ENCODE measurements around the gene SLC35E1.
"Not testable (repeated sequence)": the region's sequence is repeated elsewhere in the genome, so short reads cannot be mapped to it uniquely, and the experiment has no call there.

The SLC35E1 gene

DNA sequence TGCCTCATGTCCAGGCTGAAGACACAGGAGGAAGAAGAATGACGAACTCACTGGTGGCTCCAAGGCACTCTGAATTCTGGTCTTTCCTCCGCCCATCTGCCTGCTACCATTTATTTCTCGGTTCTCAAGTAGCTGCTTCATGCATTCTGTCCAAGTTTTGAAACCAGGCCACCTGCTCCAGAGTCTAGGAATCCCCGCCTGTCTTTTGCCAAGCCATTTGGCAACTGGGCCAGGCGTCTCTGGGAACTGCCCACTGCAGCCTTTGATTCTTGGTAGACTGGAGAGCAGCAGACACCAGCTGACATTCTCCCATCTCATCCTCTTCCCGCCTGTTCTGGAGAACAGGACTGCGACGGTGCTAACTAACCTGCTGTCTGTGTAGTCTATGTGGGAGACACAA, 10.8 kb downstream of the SLC35E1 start:
- FAIRE-seq (no peak), DNase-seq (ENCODE audit: extremely low spot score, insufficient read length, low read depth) (no peak)

DNA sequence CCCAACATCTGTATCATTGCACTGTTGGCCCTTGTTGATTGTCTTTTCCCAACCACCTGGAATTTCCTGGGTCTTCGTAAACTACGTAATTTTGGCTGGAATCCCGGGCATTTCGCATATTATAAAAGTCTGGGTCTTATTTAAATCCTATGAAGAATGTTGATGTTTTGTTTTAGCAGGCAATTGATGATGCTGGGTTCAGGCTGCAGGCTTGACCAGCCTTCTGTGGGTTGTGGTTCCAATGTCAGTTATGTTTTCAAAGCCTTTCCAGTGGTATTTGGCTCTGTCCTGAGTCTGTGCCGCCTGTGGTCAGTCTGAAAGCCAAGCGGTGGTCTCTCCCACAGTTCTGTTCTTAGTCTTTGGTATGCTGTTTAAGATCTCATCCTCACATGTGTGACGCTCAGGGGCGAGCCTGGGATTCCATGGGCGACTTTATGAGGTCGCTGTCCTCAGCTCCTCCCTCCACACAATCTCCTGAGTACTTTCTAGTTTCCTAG, 12.4 kb downstream of the SLC35E1 start:
- no peak for FAIRE-seq
- DNase-seq (ENCODE audit: extremely low spot score, insufficient read length, low read depth), result no peak

DNA sequence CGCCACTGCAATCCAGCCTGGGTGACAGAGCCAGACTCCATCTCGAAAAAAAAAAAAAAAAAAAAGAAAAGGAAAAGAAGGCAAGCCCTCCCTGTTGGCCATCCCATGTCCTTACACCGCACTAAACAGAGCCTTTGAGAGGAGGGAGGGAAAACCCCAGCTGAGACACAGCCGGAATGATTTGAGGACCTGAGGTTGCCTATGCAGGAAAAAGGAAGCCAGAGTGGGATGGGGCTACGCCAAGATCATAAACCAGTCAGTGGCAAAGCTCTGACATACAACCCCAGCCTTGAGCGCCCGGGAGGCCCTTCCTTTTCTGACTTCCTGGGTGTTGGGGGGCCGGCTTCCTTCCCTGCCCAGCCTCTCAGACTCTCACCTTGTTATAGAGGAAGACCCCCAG, 17.4 kb downstream of the SLC35E1 start:
- no peak for DNase-seq (ENCODE audit: extremely low spot score, insufficient read length, low read depth)
- no peak for FAIRE-seq

DNA sequence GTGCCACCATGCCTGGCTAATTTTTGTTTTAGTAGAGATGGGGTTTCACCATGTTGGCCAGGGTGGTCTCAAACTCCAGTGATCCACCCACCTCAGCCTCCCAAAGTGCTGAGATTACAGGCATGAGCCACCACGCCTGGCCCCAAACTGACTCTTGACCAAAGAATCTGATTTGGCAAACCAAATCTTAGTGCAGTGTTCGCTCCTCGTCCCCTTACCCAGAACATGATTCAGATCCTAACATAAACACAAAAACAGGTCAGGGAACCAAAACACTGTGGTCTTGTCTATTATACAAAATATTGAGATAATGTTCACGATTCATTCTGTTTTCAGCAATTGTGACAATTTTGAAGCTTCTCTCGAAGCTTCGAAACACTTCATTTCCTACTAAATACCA, 20.3 kb downstream of the SLC35E1 start:
- DNase-seq (ENCODE audit: extremely low spot score, insufficient read length, low read depth); FAIRE-seq: not testable (repeated sequence)

DNA sequence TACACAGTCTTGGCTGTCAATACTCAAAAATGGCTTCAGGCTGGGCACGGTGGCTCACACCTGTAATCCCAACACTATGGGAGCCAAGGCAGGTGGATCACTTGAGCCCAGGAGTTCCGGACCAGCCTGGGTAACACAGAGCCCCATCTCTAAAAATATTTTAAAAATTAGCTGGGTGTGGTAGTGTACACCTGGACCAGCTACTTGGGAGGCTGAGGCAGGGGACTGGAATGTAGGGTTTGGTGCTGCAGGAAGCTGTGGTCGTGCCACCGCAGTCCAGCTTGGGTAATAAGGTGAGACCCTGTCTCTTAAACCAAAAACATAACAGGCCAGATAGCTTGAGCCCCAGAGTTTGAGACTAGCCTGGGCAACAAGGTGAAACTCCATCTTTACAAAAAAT, 23.3 kb downstream of the SLC35E1 start:
- no peak for FAIRE-seq
- DNase-seq (ENCODE audit: extremely low spot score, insufficient read length, low read depth), result no peak

DNA sequence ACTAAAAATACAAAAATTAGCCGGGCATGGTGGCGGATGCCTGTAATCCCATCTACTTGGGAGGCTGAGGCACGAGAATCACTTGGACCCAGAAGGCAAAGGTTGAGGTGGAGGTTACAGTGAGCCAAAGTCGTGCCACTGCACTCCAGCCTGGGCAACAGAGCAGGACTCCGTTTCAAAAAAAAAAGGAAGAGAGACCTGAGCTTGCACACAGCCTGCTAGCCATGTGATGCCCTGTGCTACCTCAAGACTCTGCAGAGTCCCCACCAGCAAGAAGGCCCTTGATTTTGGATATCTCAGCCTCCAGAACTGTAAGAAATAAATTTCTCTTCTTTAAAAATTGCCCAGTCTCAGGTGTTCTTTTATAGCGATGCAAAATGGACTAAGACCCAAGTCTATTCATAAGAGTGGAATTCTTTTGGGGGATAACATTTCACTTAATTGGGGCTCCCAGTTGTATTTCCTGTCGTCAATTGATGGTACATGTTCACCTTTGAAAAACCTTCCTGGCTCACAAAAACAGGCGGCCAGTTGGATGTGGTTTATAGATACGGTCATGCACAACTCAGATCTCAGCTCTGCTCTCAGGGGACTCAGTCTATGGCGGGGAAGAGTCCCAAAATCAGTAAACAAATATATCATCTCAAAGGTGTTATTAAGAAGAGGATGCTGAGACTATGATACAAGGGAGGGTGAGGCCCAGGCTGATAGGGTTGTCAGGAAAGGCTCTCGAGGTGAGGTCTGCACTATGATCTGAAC, 27.6 kb downstream of the SLC35E1 start:
- FAIRE-seq, result no peak
- no peak for DNase-seq (ENCODE audit: extremely low spot score, insufficient read length, low read depth)

DNA sequence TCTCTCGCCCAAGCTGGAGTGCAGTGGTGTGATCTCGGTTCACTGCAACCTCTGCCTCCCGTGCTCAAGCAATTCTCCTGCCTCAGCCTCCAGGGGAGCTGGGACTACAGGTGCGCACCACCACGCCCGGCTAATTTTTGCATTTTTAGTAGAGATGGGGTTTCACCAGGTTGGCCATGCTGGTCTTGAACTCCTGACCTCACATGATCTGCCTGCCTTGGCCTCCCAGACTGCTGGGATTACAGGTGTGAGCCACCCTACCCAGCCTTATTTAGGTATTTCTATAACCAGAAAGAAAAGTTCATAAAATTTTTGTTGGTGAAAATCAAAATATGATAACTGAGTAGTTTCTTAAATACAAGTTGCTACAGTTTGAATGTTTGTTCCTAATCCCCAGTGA, 28.5 kb downstream of the SLC35E1 start:
- not testable (repeated sequence) for DNase-seq (ENCODE audit: extremely low spot score, insufficient read length, low read depth); FAIRE-seq

DNA sequence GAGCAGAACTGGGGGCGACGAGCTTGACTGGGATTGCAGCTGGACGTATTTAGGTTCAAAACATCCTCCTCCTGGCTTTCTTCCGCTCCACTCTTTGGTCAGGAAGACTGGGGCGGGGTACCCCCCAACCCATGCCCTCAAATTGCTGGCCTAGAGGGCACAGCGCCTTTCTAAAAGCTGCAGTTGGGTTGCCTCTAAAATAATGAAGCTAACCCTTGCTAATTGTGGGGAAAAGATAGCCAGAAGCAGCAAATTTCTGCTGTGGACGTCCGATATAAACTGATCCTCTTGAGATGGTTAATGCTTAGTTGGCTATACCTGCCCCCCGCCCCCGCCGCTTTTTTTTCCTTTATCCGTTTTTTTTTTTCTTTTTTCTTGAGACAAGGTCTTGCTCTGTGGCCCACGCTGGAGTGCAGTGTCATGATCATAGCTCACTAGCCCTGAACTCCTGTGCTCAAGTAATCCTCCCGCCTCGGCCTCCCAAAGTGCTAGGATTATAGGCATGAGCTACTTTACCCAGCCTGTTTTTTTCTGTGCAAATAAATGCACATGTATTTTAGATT, 29.2 kb downstream of the SLC35E1 start:
- FAIRE-seq (no peak), DNase-seq (ENCODE audit: extremely low spot score, insufficient read length, low read depth) (no peak)

DNA sequence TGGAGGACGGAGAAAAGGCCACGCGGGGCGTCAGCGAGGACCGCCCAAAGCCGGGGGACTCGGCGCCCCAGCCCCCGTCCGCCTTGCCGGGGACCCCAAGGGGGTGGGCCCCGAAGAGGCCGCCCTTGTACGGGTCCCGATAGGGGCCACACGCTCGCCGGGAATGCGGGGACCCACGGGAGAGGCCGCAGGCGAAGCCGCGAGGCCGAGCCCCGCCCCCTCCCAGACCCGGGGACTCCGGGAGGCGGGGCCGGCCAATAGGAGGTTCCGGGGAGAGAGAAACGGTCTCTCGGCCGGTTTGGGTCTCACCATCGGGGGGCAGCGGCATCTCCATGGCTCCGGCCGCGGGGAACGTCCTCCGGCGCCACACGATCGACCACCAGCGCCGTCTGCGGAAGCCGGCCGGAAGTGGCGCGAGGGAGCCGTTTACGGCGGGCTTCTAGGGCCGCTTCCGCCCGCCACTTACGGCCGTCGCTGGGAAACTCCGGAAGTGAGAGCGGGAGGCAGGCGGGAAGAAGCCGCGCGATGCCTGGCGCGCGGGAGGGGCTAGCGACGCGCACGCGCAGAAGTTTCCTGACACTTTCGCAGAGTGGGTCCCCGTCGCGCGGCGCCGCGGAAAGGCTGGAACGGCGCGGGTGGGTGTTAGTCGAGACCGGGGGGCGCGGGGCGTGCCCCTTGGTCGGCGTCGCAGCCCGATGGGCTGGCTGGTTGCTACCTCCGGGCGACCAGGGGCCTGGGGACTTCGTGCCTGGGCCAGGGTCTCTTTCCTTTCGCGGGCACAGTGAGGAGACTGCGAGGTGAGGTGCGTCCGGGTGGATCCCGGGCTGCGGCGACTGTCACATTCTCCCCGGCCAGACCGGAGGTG, 29.9 kb downstream of the SLC35E1 start, which contains the start of gene CHERP:
Gene CHERP, minus strand, starts transcription at position 393 of the 865 bp plus-strand sequence. Its CDS starts 59 bp downstream, at position 334.
- FAIRE-seq, result peak; percentile 93
- peak; percentile 90 for DNase-seq (ENCODE audit: extremely low spot score, insufficient read length, low read depth)

DNA sequence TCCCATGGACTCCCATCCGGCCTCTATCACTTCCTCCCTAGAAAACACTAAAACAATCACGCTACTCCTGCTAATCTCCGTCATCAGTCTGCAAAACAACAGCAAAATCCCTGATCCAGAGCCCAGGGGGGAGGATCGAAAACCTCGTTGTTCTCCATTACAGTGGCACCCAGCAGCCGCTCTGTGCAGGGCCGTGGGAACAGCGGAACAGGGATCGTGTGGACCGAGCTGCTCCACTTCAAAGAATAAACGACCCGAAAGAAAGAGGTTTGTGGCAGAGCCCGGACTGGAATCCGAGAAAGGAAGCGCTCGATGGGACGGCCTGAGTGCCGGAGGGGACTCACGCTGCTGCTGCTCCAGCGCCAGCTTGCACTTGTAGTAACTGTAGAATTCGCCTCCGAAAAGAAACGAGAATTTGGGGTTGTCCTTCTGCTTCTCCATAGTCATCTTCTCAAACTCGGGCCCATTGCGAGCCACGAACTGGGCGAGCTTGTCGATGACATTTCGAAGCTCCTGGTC, 30.6 kb downstream of the SLC35E1 start:
- DNase-seq (ENCODE audit: extremely low spot score, insufficient read length, low read depth) (no peak), FAIRE-seq (no peak)

DNA sequence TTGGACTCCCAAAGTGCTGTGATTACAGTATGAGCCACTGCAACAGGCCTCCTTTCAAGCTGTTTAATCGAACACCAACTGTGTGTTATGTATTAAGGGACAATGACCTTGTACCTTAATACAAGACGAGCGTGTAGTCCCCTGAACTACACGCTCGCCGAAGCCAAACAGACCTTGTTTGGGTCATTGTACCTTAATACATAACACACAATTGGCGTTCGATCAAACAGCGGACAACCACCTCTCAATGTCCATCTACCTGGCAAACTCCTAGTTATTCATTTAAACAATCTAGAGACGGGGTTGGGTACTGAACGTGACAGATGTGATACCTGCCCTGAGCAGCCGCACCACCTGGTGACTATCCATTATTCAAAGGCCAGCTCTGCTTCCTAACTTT, 31.3 kb downstream of the SLC35E1 start:
- no peak for FAIRE-seq
- no peak for DNase-seq (ENCODE audit: extremely low spot score, insufficient read length, low read depth)

DNA sequence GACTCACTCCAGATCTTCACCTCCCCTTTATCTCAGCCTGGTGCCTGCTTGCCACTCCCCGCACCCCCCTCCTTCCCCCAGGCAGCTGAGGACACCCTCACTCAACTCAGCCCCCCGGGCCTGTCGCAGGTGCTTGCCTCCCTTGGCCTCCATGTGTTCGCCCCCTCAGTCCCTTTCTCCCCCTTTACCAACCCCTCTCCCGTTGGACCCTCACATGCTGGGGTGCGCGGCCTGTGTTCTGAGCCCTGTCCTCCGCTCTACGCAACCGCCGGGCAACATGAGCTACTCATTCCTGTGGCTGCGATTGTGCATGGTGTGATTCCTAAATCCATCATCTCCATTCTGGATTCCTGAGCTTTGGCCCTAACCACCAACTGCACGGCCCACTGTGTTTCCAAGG, 35.1 kb downstream of the SLC35E1 start:
- no peak for FAIRE-seq
- DNase-seq (ENCODE audit: extremely low spot score, insufficient read length, low read depth), result no peak

DNA sequence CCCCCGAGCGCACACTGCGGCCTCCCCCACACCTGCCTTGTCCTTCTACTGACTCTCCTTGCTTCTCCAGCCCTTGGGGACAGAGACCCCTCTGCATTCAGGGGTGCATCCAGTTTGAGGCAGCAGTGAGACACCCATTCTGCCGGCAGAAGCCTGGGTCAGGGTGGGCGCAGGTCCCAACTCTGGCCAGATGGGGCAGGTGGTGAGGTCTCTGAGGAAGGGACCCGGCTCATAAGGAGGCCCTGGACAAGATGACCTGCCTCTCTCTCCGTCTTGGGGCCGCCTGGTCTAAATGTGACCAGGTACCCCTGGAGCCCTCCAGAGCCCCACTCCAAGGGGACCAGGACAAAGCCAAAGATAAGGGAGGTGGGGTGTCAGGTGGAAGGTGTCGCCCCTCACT, 36.1 kb downstream of the SLC35E1 start:
- DNase-seq (ENCODE audit: extremely low spot score, insufficient read length, low read depth) (no peak), FAIRE-seq (no peak)

DNA sequence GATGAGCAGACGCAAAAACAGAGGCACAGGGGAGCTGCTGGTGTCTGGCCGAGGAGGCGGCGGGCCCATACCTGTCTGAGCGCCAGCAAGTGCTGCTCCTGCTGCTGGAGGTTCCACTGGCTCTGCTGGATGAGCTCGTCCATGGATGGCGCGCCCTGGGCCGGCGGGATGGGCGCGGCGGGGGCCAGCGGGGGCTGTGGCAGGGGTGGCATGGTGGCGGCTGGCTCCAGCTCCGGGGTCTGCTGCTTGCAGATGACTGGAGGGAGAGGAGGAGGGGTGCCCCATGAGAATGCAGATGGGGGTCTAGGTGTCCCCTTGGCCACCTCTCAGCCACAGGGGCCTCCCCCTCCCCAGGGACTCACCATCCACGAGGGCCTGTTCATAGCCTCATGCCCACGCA, 36.8 kb downstream of the SLC35E1 start:
- FAIRE-seq (no peak), DNase-seq (ENCODE audit: extremely low spot score, insufficient read length, low read depth) (no peak)

DNA sequence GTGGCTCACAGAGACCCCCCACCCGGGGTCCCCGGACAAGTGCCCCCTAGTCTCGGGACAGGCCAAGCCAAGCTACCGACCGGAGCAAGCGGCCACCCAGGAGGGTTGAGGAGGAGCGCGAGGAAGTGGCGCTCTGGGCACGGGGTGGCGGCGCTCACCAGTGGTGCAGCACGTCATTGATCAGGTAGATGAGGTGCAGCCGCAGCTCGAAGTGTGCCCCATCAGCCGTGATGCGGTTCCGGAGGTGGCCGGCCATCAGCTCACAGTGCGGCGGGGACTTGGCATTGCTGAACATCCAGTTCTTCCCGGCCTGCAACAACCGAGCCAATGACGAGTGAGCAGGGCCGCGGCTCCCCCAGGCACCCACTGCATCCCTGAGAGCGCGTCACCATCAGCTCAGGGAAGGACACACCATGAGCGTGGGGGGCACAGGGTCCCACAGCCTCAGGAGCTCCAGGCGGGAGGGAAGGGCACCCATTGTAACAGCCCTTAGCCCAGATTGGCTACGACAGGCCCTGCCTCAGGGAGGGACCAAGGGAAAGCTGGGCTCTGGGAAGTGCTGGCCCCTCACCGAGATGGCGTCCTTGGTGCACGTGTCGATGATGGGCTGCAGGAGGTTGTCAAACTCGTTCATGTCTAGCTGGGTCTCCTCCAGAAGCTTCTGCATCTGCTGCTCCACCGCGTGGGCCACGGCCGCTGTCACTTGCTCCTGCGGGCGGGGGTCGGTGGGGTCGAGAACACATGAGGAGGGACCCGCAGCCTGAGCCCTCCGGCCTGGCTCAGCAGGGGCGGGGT, 39.6 kb downstream of the SLC35E1 start:
- FAIRE-seq (no peak), DNase-seq (ENCODE audit: extremely low spot score, insufficient read length, low read depth) (no peak)

DNA sequence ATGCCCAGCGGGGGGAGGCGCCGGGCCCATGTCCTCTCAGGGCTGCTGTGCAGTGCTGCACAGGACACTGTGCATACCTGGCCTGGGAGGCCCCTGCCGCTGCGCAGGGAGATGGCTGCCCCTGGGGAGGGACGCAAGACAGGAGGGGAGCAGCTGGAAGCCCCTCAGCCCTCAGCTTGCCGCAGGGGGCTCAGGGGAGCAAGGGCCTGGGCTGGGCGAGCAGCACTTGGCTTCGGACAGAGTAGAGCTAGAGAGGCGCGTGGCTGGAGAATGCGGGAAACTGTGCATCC, 40.9 kb downstream of the SLC35E1 start:
- DNase-seq (ENCODE audit: extremely low spot score, insufficient read length, low read depth) (no peak), FAIRE-seq (no peak)

DNA sequence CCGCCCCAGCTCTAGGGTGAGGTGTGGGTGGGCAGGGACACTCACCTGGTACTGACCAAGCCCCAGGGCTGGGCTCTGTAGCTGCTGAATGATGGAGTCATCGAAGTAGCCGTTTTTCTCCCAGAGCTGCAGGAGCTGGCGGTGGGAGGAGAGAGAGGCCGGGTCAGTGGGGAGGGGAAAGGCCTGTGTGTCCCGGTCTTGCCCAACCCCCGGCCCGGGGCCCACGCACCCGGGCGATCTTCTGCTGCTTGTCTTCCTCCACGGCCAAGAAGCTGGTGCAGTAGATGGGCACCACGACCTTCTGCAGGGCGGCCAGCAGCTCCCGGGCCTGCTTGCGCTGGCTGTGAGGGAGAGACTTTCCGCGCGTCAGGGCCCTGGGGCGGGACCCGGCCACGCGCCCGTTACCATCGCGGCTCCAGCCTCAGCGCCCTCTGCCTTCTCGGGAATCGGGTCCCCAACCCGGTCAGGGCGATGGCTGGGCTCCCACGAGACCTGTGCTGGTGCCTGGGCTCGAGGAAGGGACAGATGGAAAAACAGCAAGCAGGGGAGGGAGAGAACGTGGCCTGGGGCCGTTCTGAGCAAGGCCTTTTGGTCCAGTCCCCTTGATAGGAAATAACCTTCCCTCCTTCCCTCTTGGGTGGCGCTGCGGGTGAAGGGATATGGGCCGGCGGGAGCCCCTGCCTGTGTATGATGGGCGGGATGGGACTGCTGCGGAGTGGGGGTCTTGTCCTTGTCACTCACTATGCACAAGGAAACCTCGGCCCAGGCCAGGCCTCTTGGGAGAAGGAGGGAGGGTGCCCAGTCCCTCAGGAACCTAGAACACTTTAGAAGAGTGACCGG, 41.5 kb downstream of the SLC35E1 start:
- DNase-seq (ENCODE audit: extremely low spot score, insufficient read length, low read depth), result no peak
- FAIRE-seq, result no peak

DNA sequence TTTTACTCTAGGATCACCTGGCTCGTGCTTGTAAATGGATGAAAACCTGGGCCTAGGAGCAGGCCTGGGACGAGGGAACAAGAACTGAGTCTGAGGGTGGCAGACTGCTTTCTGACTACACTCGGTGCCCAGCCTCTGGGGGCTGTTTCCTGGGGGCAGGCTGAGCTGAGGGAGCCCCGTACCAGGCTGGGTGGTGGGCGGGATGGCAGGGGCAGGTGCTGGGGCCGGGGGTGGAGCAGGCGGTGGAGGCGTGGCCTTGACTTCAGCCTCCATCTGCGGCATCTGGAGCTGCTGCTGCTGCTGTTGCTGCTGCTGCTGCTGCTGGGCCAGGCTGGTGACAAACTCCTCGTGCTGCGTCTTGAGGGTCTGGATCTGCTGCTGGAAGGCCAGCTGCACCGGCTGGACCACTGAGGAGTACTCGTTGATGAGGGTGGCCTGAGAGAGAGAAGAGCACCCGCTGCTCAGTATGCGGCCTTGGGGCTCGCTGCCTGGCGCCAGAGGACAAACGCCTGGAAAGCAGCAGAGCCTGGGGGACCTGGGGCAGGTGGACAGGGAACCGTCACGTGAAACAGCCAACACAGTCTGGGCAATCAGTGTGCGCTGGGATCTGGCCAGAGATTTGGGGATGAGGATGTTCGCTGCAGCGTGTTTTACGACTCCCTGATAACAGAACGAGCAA, 42.6 kb downstream of the SLC35E1 start:
- FAIRE-seq (no peak), DNase-seq (ENCODE audit: extremely low spot score, insufficient read length, low read depth) (no peak)

Data from GM18507 (cell line).